K562 (cell line): ENCODE results near the gene DGCR8. TPM values are rescaled to one million over a fixed set of nuclear protein-coding genes. Genes with fewer than 3 reads are reported as not detected.
A peak's percentile ranks its signal among the peaks of the same experiment; 100 is the strongest.

Source experiments
- CBFB ChIP-seq: sonication (generic); formaldehyde crosslinking; IDR thresholded peaks from 2 replicates; pipeline ENCODE4 v1.4.0; 2020; ENCODE audit warnings: mild to moderate bottlenecking, missing genetic modification reagents
- GTF3C2 ChIP-seq: IDR thresholded peaks from 3 replicates; pipeline ENCODE4 v1.6.1; 2011; ENCODE audit warnings: borderline replicate concordance, mild to moderate bottlenecking, moderate library complexity; ENCODE audit not compliant: insufficient read length; ENCODE audit errors: extremely low read depth
- HDAC6 ChIP-seq: IDR thresholded peaks from 2 replicates; pipeline ENCODE4 v1.6.1; 2012; ENCODE audit warnings: low read depth, mild to moderate bottlenecking, control low read depth, inconsistent platforms, low read length, moderate library complexity
- IRF1 ChIP-seq: sonication (generic); formaldehyde crosslinking; IDR thresholded peaks from 2 replicates; pipeline ENCODE4 v1.8.0; 2022; ENCODE audit warnings: missing genetic modification reagents, mild to moderate bottlenecking, borderline replicate concordance
- JUN ChIP-seq, 2 experiments: sonication (generic) in 1 of 2; formaldehyde crosslinking in 1 of 2; IDR thresholded peaks; 2 replicates each; pipeline versions ENCODE4 v1.6.1 to v1.8.0; 2012 to 2022; ENCODE audit warnings: borderline replicate concordance in 2 of 2, mild to moderate bottlenecking in 2 of 2, improper control_type of control experiment in 1 of 2, low read depth in 1 of 2, low read length in 1 of 2, missing genetic modification reagents in 1 of 2
- KLF13 ChIP-seq: fragments of 450-650 bp; IDR thresholded peaks from 2 replicates; pipeline ENCODE4 v1.6.1; 2016; ENCODE audit warnings: missing genetic modification characterization, low read depth, mild to moderate bottlenecking, missing compliant biosample characterization, moderate library complexity, borderline replicate concordance
- MEF2A ChIP-seq: IDR thresholded peaks from 2 replicates; pipeline ENCODE4 v1.6.1; 2011; ENCODE audit warnings: low read depth, mild to moderate bottlenecking, low read length, moderate library complexity; ENCODE audit not compliant: control insufficient read depth
- MEF2D ChIP-seq: conservative IDR thresholded peaks from 2 replicates; pipeline ENCODE4 v1.6.1; 2016; ENCODE audit warnings: low read depth, missing genetic modification characterization, missing compliant biosample characterization
- MLX ChIP-seq, 2 experiments: fragments of 450-650 bp in 1 of 2; sonication (generic) in 1 of 2; formaldehyde crosslinking; conservative IDR thresholded peaks; 2 replicates each; pipeline versions ENCODE4 v1.4.0 to v1.8.1; 2020 to 2022; ENCODE audit warnings: mild to moderate bottlenecking in 1 of 2, missing genetic modification reagents in 1 of 2
- MYC ChIP-seq, 2 experiments: fragments of 250-450 bp in 1 of 2; sonication (Bioruptor Pico) in 1 of 2; IDR thresholded peaks; 2 replicates each; pipeline versions ENCODE4 v1.5.1 to v1.6.1; 2012 to 2021; ENCODE audit warnings: low read depth in 2 of 2, borderline replicate concordance in 1 of 2, improper control_type of control experiment in 1 of 2, low read length in 1 of 2, mild to moderate bottlenecking in 1 of 2, moderate library complexity in 1 of 2
- RBFOX2 ChIP-seq: fragments of 200-400 bp; formaldehyde crosslinking; IDR thresholded peaks from 2 replicates; pipeline ENCODE4 v1.6.1; 2017; ENCODE audit warnings: low read depth, mild to moderate bottlenecking, low read length, moderate library complexity
- SUPT5H ChIP-seq: fragments of 450-650 bp; IDR thresholded peaks from 2 replicates; pipeline ENCODE4 v1.6.1; 2016
- TBL1XR1 ChIP-seq, 2 experiments: IDR thresholded peaks; 2 replicates each; pipeline ENCODE4 v1.6.1; 2012; ENCODE audit warnings: improper control_type of control experiment in 2 of 2, low read length in 2 of 2, mild to moderate bottlenecking in 1 of 2
- ZBED1 ChIP-seq: IDR thresholded peaks from 2 replicates; pipeline ENCODE4 v1.6.1; 2014
- ZFP36 ChIP-seq: fragments of 150-350 bp; IDR thresholded peaks from 2 replicates; pipeline ENCODE4 v1.6.1; 2018; ENCODE audit warnings: low read length, low read depth; ENCODE audit not compliant: partially characterized antibody
- ZKSCAN1 ChIP-seq: fragments of 150-350 bp; IDR thresholded peaks from 2 replicates; pipeline ENCODE4 v1.6.1; 2016; ENCODE audit warnings: low read depth, low read length
- ZNF280B ChIP-seq: fragments of 250-450 bp; sonication (Bioruptor Pico); IDR thresholded peaks from 2 replicates; pipeline ENCODE4 v1.5.1; 2021; ENCODE audit warnings: mild to moderate bottlenecking
- polyA plus RNA-seq, 8 experiments: library from polyadenylated mRNA; depleted of rRNA in 4 of 8; stranded (reverse) in 5 of 8; unstranded in 3 of 8; fragments of >200 nt; fragmentation: Nextera tagmentation in 2 of 8; fragmentation: Illumina TruSeq in 1 of 8; extraction: Ambion mirVana in 2 of 8; extraction: Trizol in 1 of 8; gene quantifications; 2 replicates each; pipeline versions ENCODE4 v1.2.1 to v1.2.3, GENCODE V29; 2011 to 2014; ENCODE audit warnings: inconsistent platforms in 1 of 8, missing spikeins in 1 of 8
- total RNA-seq, 7 experiments: library from RNA; depleted of rRNA in 6 of 7; stranded (reverse); fragments of >200 nt in 6 of 7; fragmentation: Illumina TruSeq in 2 of 7; extraction: Trizol in 2 of 7; gene quantifications; 2 replicates each; pipeline versions ENCODE4 v1.2.1 to v1.2.3, GENCODE V29; 2011 to 2021; ENCODE audit warnings: low replicate concordance in 1 of 7

DGCR8 gene
- total and polyA plus RNA-seq, 9 of the 15 experiments (the other 6 are each of a cell fraction or from before 2014, with no cell fraction given), result 5.9 to 144 (median 80.1) TPM

GRCh38 chr22:20108757-20109230 lies 28.8 kb downstream of the DGCR8 start (continued):
- TF ChIP-seq MYC (IDR thresholded peaks at IDR 0.05; ENCODE audit: low read depth, low read length) (no peak), MYC (CRISPR knock-in tag; IDR thresholded peaks at IDR 0.05; ENCODE audit: borderline replicate concordance, low read depth) (no peak), ZBED1 (no peak), ZKSCAN1 (no peak), SUPT5H (no peak; the same call in 1 of the 2 replicates), ZFP36 (no peak), RBFOX2 (peak; percentile 49), ZNF280B (CRISPR knock-in tag) (no peak), CBFB (CRISPR knock-in tag) (no peak), MEF2A (no peak), KLF13 (0 out of 2 replicates have a peak, but pooled peaks have one; percentile 13), HDAC6 (0 out of 2 replicates have a peak, but pooled peaks have one; percentile 0), IRF1 (CRISPR knock-in tag) (no peak), MEF2D (tag) (no peak), TBL1XR1 (IDR thresholded peaks at IDR 0.05; ENCODE audit: low read length in 2 of 2) (0 out of 4 replicates have a peak, but pooled peaks of 1 of the 2 experiments have one; percentile 21), MLX (CRISPR knock-in tag; conservative IDR thresholded peaks at IDR 0.05) (no peak), GTF3C2 (no peak), JUN (IDR thresholded peaks at IDR 0.05; ENCODE audit: borderline replicate concordance, low read depth, low read length) (no peak), JUN (CRISPR knock-in tag; IDR thresholded peaks at IDR 0.05; ENCODE audit: borderline replicate concordance) (no peak)
